CD4-positive, CD25-positive, alpha-beta regulatory T cell (primary cell): ENCODE measurements around the gene IL6R. TPM values are rescaled to one million over a fixed set of nuclear protein-coding genes. Genes with fewer than 3 reads are reported as not detected.

Experiments used
- polyA plus RNA-seq, 4 donors: library from polyadenylated mRNA; unstranded; fragments of 300-500 nt; fragmentation: Illumina TruSeq; gene quantifications; one replicate each; pipeline ENCODE4 v1.2.3, GENCODE V29; 2021
- total RNA-seq: library from RNA; stranded (reverse); gene quantifications from one replicate; pipeline ENCODE4 v1.2.3, GENCODE V29; 2022

The IL6R gene
- total and polyA plus RNA-seq, 5 donors from 2014 or later = 54.5 to 135 (median 67.5) TPM

Other genes with a start within 250 kb of the IL6R start
- 412 TPM for gene TPM3, start 213.2 kb upstream of the IL6R start, total RNA-seq
- 1,000 to 10,000 TPM in 1 of 4 donors, 100 to 1,000 TPM in 3; 780 to 1,027 (median 844) TPM for gene TPM3, start 213.2 kb upstream of the IL6R start, polyA plus RNA-seq
- gene CFAP141, start 199.0 kb upstream of the IL6R start, total RNA-seq = not detected
- gene CFAP141, start 199.0 kb upstream of the IL6R start, polyA plus RNA-seq = not detected
- gene UBAP2L, start 184.4 kb upstream of the IL6R start, total RNA-seq = 194 TPM
- gene UBAP2L, start 184.4 kb upstream of the IL6R start, polyA plus RNA-seq = 10 to 100 TPM; 40.8 to 53.0 (median 46.0) TPM
- gene HAX1, start 132.7 kb upstream of the IL6R start, total RNA-seq = 60.2 TPM
- gene HAX1, start 132.7 kb upstream of the IL6R start, polyA plus RNA-seq = 100 to 1,000 TPM; 166 to 213 (median 194) TPM
- 0.81 TPM for gene AQP10, start 84.2 kb upstream of the IL6R start, total RNA-seq
- gene AQP10, start 84.2 kb upstream of the IL6R start, polyA plus RNA-seq = not detected
- 267 TPM for gene ATP8B2, start 79.8 kb upstream of the IL6R start, total RNA-seq
- 100 to 1,000 TPM in 2 of 4 donors, 10 to 100 TPM in 2; 76.0 to 127 (median 104) TPM for gene ATP8B2, start 79.8 kb upstream of the IL6R start, polyA plus RNA-seq
- gene TDRD10, start 96.9 kb downstream of the IL6R start, total RNA-seq = not detected
- gene TDRD10, start 96.9 kb downstream of the IL6R start, polyA plus RNA-seq = not detected
- gene SHE, start 97.1 kb downstream of the IL6R start, total RNA-seq = not detected
- not detected for gene SHE, start 97.1 kb downstream of the IL6R start, polyA plus RNA-seq
- gene UBE2Q1, start 153.3 kb downstream of the IL6R start, total RNA-seq = 91.7 TPM
- 10 to 100 TPM in 3 of 4 donors, 1 to 10 TPM in 1; 9.5 to 18.5 (median 12.4) TPM for gene UBE2Q1, start 153.3 kb downstream of the IL6R start, polyA plus RNA-seq
- not detected for gene CHRNB2, start 162.4 kb downstream of the IL6R start, total RNA-seq
- not detected for gene CHRNB2, start 162.4 kb downstream of the IL6R start, polyA plus RNA-seq
- 264 TPM for gene ADAR, start 202.8 kb downstream of the IL6R start, total RNA-seq
- 100 to 1,000 TPM in 3 of 4 donors, 10 to 100 TPM in 1; 94.6 to 118 (median 108) TPM for gene ADAR, start 202.8 kb downstream of the IL6R start, polyA plus RNA-seq